Stimulated activated naive CD8-positive, alpha-beta T cell treated with anti-CD3 and anti-CD28 coated beads, Interleukin-15, Interleukin-2, amounts not matched to agents 100 ng/mL and 50 ng/mL, for 24 hours (primary cell): ENCODE results near the gene CRABP2.

Source experiments
- H3K27ac Mint-ChIP-seq: one replicate; pipeline ENCODE4 v1.8.0; 2021; ENCODE audit warnings: mild to moderate bottlenecking, mixed read lengths
- H3K27me3 Mint-ChIP-seq: one replicate; pipeline ENCODE4 v1.8.0; 2021; ENCODE audit warnings: mixed read lengths
- H3K36me3 Mint-ChIP-seq: one replicate; pipeline ENCODE4 v1.8.0; 2021; ENCODE audit warnings: low read depth, mixed read lengths
- H3K4me1 Mint-ChIP-seq: one replicate; pipeline ENCODE4 v1.8.0; 2021; ENCODE audit warnings: low read depth, mixed read lengths
- H3K4me3 Mint-ChIP-seq: one replicate; pipeline ENCODE4 v1.8.0; 2021; ENCODE audit warnings: mild to moderate bottlenecking, mixed read lengths
- H3K9me3 Mint-ChIP-seq: one replicate; pipeline ENCODE4 v1.8.0; 2021; ENCODE audit warnings: mixed read lengths

The CRABP2 gene

DNA sequence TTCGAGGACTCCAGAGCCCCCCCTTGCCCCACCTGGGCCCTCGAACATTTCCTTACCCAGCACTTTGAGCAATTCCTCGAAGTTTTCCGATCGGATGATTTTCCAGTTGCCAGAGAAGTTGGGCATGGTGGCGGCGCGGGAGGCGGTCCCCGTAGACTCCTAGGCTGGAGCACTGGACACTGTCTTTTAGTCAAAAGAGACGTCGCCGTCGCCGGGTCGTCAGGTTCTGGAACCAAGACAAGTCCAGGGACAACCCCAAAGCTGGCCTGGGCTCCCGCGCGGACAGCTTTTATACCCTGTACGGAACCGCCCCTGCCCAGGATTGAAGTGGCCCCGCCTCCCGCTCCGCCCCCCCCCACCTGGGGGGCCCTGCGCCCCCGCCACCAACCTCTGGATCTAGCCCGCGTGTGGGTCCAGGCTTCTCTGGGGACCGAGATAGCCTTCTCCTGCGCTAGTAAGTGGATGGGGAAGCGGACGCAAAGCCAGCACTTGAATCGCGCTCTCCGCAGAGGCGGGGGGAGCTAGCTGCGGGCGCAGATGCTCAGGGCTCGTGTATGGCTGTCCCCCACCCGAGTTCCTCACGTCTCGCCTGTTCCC, at the start of gene CRABP2:
CRABP2 (minus strand) TSS at position 263 of the 597 bp plus-strand sequence; CDS start at position 126, 137 bp downstream.
- peak within 1 kb of the TSS; percentile 55 for H3K27ac Mint-ChIP-seq
- H3K36me3 Mint-ChIP-seq, result no peaks in the 10 kb centered on the region
- peaks cover 29% of the 10 kb centered on the region for H3K27me3 Mint-ChIP-seq
- peaks cover 27% of the 10 kb centered on the region for H3K4me1 Mint-ChIP-seq
- peak within 1 kb of the TSS; percentile 78 for H3K4me3 Mint-ChIP-seq
- no peaks in the 10 kb centered on the region for H3K9me3 Mint-ChIP-seq

DNA sequence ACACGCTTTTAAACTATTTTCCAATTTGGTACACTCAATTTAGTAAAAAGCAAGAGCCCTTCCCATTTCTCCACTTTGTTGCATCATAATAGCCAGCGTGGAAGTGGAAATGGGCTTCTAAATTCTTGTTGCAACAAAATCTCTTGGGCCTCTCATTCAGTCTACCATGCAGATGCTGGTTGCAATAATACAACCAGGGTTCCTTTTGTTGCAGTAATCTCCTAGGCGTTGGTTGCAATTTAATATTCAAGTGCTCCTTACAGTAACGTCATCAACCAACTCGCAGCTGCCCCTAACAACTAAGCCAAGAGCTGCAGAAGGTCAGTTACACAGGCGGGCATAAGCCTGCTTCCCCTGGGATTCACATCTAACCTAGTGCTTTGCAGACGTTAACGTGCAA, 48.8 kb upstream of the CRABP2 start:
- H3K36me3 Mint-ChIP-seq, result peaks cover 14% of the 10 kb centered on the region
- H3K9me3 Mint-ChIP-seq, result no peaks in the 10 kb centered on the region
- no peak overlapping the region for H3K4me3 Mint-ChIP-seq
- no peak overlapping the region for H3K27ac Mint-ChIP-seq
- peaks cover 20% of the 10 kb centered on the region for H3K4me1 Mint-ChIP-seq
- H3K27me3 Mint-ChIP-seq, result no peaks in the 10 kb centered on the region

DNA sequence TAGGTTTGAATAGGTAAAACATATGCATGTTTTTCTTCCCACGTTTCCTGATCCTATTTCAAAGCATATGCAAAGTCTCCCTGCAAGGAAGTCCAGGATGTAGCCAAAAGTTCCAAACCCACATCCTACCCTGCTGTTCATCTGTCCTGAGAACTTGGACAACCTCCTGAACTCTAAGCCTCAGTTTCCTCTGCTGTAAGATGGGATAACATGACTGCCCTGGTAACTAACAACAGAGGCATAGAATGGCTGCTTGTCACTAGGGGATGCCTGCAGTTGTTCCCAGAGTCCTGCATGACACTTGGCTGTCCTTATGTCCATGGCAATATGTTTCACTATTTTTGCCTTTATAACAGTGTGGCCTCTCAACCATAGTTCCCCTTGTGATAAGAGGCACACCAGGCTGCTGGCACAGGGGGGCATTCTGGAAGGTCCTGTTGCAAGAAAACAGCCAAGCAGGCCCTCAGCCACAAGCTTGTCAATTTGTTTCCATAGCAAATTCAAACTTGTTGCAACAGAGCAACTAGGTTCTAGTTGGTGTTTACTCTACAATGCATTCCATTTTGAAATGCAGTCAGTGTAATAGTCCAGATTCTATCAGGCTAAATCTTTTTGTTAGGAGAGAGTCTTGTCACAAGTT, 47.6 kb upstream of the CRABP2 start:
- peak overlapping the region; percentile 94 for H3K27ac Mint-ChIP-seq
- H3K9me3 Mint-ChIP-seq, result no peaks in the 10 kb centered on the region
- H3K36me3 Mint-ChIP-seq, result peaks cover 26% of the 10 kb centered on the region
- H3K4me1 Mint-ChIP-seq, result peaks cover 33% of the 10 kb centered on the region
- peak overlapping the region; percentile 97 for H3K4me3 Mint-ChIP-seq
- no peaks in the 10 kb centered on the region for H3K27me3 Mint-ChIP-seq

DNA sequence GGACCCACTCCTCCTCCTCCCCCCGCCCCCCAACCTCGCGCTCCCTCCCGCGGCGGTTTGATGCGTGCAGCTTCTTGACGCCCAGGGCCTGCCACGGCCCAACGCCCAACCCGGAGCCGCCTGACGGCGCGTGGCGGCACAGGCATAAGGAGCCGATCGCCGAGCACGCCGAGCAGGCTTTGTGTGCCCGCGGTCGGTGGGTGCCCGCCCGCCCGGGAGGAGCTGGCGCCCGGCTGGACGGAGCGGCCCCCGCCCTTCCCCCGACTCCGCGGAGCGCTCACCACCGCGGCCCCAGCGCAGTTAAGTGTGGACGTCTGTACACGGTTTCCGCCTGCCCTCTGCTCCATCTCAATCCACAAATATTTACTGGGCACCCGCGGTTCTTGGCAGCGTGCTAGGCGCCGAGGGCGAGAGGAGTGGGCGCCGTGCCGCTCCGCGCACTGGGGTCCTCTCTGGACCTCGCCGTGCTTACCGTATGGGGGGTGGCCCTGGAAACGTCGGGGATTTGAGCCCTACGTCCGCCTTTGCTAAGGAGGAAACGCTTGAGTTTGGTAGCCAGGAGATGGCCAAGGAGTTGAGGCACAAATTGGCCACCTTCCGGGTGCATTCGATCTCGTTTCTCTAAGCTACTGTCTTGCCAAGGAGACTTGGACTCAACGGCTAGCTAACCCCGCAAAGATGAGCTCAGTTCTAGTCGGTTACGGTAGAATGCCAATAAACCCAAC, 46.5 kb upstream of the CRABP2 start:
- Mint-ChIP-seq H3K36me3 (peaks cover 32% of the 10 kb centered on the region), H3K4me1 (peaks cover 42% of the 10 kb centered on the region), H3K27ac (peak overlapping the region; percentile 94), H3K4me3 (peak overlapping the region; percentile 97), H3K9me3 (no peaks in the 10 kb centered on the region), H3K27me3 (no peaks in the 10 kb centered on the region)

DNA sequence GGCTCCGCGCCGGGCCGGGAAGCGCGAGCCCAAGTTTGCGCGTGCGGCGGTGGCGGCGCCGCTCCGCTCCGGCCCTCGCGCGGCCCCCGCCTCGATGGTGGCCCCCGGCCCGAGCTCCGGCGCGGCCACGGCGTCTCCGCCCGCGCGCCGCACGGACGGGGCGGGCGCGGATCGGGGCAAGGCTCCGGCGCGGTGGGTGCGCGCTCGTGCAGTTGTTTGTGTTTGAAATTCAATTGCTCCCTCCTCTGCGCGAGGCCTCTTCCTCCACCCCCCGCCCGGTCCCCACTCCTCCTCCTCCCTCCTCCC, 46.0 kb upstream of the CRABP2 start, which contains the start of gene HDGF:
HDGF (minus strand) TSS at position 225 of the 306 bp plus-strand sequence. CDS start 246 bp downstream, outside the sequence.
- Mint-ChIP-seq H3K36me3 (peaks cover 32% of the 10 kb centered on the region), H3K4me1 (peaks cover 48% of the 10 kb centered on the region)

DNA sequence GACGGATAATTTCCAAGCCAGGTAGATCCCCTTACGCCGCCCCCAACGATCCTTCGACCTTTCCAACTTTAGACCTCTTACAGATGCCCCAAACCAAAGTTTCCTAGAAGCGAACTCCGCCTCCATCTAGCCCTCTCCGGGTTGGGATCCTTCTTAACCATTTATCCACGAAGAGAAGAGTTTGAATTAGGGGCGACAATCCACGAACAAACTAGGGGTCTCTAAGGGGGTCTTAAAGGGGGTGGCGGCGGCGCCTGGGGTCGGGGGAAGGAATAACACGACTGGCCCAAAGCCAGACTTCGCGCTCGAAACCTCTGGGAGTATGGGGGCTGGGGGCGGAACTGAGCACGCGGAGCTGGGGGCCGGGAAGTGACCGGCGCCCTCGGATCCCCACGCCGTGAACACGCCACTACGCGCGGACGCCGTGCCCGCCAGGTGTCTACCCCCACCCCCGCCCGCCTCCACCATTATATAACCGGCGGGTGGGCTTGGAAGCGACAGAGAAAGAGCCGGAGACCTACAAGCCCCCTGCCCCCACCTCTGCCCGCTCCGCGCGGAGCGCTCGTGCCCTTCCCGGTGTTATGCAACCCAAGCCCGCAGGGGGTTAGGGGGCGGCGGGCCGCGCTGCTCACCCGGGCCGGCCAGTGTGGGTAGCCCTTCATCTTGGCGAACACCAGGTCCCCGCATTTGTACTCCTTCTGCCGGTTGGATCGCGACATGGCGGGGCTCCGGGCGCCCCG, 45.5 kb upstream of the CRABP2 start:
- Mint-ChIP-seq H3K27me3 (no peaks in the 10 kb centered on the region), H3K4me3 (peak overlapping the region; percentile 97), H3K36me3 (peaks cover 36% of the 10 kb centered on the region), H3K27ac (peak overlapping the region; percentile 97), H3K9me3 (no peaks in the 10 kb centered on the region), H3K4me1 (peaks cover 53% of the 10 kb centered on the region)

More for the DNA sequence above, 46.0 kb upstream of the CRABP2 start, which contains the start of gene HDGF:
- peak within 1 kb of the TSS; percentile 97 for H3K4me3 Mint-ChIP-seq
- no peaks in the 10 kb centered on the region for H3K27me3 Mint-ChIP-seq
- peak within 1 kb of the TSS; percentile 97 for H3K27ac Mint-ChIP-seq
- H3K9me3 Mint-ChIP-seq, result no peaks in the 10 kb centered on the region

DNA sequence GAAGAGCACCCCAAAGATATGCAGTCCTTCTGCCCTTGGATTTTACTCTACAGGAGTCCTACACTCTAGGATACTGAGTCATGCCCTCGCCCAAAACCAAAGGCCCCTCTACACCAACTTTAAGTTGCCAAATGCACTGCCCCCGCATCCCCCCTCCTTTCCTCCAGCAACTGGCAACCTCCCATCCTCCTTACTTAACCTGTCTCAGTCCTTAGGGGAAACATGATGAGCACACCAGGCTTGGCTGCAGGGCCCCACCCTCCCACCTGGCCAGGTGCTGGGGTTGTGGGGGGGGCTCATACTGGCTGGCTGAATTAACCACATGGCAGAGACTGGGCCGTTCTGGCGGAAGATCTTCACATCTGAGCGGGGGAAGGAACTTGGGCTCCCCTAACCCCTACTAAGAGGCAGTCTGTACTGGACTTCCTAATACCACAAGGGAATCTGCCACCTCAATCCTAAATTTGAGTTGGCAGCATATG, 44.8 kb upstream of the CRABP2 start:
- Mint-ChIP-seq H3K9me3 (no peaks in the 10 kb centered on the region), H3K36me3 (peaks cover 42% of the 10 kb centered on the region), H3K27ac (peak overlapping the region; percentile 97), H3K4me1 (peaks cover 59% of the 10 kb centered on the region), H3K27me3 (no peaks in the 10 kb centered on the region), H3K4me3 (peak overlapping the region; percentile 97)

DNA sequence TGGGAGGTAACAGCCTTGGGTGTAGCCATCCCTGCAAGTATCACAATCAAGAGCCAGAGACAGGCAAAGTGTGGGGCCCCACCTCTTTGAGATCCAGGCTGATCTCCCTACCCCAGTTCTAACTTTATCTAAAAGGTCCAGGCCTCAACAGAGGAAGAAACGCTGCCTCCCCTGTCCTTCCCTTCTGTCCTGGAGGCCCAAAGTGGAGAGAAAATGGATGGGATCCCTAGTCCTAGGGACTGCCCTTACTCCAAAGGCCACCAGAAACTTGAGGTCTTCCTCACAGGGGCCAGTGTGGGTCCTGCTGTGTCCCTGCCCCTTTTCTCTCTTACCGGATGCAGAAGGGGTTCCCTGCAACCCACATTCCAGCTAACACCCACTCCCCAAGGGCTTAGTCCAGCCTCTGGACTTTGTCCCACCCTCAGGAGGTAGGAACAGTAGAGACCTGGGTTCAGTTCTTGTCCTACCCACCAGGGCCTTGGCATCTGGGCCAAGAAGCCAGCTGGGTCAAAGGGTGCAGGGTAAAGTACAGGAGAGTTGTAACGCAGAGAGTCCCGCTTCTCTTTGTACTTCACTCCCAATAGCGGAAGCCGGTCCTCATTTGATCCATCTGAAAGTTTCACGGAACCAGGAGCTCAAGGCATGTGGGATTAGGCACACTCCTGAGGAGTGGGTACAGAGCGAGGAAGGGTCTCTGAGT, 44.2 kb upstream of the CRABP2 start:
- H3K4me1 Mint-ChIP-seq, result peaks cover 62% of the 10 kb centered on the region
- no peaks in the 10 kb centered on the region for H3K9me3 Mint-ChIP-seq
- H3K27me3 Mint-ChIP-seq, result no peaks in the 10 kb centered on the region
- peaks cover 45% of the 10 kb centered on the region for H3K36me3 Mint-ChIP-seq
- peak overlapping the region; percentile 97 for H3K4me3 Mint-ChIP-seq
- H3K27ac Mint-ChIP-seq, result peak overlapping the region; percentile 97

DNA sequence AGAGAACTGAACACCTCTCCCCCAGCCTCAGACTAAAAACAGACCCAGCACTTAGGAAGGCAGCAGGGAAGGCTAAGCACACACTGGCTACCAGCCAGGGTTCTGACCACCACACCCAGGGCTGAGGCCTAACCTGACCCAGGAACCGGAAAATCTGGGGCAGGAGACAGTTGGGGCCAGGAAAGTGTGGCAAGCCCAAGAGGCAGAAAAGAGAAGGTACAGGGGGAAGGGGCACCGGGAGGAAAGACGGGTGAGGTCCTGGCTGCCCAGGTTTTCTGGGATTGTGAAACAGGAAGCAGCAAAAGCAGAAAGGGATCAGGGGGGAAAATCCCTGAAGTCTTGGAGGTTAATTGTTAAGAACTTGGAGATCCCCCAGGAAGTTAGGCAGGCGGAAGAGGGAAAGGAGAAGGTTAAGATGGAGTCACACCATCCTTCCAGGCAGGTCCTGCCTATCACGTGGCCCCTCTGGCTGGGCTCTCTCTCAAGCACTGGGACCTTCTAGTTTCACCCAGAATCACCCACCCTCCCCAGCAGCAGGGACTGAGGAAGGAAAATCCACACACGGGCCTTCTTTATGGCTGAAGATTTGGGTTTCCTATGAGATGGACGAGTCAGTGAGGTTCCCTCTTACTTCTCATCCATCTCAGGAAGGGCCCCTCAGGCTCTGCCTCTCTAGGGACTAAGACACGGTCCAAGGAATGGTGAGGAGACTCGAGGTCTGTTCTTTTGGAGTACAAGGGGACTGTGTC, 43.5 kb upstream of the CRABP2 start:
- H3K36me3 Mint-ChIP-seq, result peaks cover 49% of the 10 kb centered on the region
- no peaks in the 10 kb centered on the region for H3K9me3 Mint-ChIP-seq
- H3K4me3 Mint-ChIP-seq, result peak overlapping the region; percentile 97
- peaks cover 66% of the 10 kb centered on the region for H3K4me1 Mint-ChIP-seq
- H3K27me3 Mint-ChIP-seq, result no peaks in the 10 kb centered on the region
- peak overlapping the region; percentile 97 for H3K27ac Mint-ChIP-seq

DNA sequence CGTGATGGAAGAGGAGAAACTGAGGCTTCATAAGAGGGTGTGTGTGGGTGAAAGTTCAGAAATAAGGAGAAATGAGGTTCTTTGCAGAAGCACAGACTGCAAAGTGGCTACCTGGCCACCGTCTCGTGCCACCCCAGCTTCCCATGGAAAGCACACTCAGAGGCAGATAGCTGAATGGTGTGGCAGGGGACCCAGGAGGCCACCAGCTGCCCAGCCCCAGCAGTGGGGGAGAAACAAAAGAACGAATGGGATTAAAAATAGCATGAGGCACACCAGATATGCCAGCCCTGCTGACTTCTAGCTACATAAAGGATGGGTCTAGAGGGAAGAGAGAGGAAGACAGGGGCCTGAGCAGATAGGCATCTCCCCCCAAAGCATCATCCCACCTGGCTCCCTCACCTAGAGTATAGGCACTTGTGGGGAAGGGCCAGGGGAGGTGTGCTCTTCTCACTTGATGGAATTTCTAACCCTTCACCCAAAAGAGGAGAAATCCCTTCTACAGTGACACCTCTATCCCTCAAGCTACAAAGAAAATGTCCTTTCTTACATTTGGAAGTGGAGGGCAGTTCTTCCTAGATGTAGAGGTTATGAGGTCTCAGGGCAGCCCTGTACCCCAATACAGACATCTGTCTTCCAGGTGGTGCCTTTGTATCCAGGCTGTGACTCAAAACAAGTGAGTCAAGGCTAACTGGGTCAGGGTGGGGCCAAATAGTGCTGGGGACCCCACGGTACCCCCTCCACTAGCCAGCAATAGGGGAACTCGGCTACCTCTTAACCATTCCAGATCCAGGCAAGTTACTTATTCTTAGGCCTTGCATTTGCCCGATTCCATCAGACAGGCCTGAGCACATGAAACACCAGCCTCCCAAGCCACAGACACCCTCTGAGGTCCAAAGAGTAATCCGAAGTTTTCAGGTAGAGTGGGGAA, 42.6 kb upstream of the CRABP2 start:
- Mint-ChIP-seq H3K27ac (peak overlapping the region; percentile 97), H3K9me3 (no peaks in the 10 kb centered on the region), H3K4me1 (peaks cover 63% of the 10 kb centered on the region), H3K4me3 (peak overlapping the region; percentile 97), H3K36me3 (peaks cover 54% of the 10 kb centered on the region), H3K27me3 (no peaks in the 10 kb centered on the region)

DNA sequence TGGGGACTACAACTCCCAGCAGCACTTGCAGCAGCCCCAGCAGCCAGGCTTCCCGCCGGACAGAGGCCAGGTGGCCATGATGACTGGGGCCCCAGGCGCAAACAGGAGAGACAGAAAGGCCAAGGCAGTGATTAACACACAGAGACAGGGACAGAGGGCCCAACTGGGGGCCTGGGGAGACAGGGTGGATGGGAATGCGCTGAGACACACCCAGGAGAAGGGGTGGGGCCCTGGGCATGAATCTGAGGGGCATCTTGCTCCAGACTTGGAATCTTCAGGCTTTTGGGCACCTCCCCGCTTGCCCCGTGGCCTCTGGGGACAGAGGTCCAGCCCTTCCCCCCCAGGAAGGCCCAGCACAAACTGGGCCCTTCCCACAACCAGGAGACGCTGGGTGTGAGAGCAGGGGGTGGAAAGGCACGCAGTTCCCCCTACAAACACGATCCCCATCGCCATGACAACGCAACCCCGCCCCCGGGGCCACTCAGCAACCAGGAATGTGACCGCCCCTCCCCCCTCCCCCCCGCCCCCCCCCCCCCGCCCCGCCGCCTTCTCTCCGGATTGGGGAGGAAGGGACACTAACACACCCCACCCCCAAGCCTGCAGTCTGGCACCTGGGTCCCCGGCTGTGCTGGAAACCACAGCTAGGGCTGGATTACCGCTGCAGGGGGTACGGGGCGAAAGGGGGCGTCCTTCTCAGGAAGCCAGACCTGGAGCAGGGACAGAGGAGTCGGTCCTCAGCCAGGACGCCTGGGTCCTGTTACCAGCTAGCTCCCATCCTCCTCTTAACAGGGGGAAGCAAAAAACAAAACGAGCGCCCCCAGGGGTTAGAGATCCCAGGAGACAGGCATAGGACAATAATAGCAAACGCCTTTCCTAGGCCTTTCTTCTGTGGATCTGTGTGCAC, 41.6 kb upstream of the CRABP2 start:
- Mint-ChIP-seq H3K27me3 (no peaks in the 10 kb centered on the region), H3K27ac (peak overlapping the region; percentile 97), H3K9me3 (no peaks in the 10 kb centered on the region), H3K4me3 (peak overlapping the region; percentile 97), H3K36me3 (peaks cover 63% of the 10 kb centered on the region), H3K4me1 (peaks cover 65% of the 10 kb centered on the region)

DNA sequence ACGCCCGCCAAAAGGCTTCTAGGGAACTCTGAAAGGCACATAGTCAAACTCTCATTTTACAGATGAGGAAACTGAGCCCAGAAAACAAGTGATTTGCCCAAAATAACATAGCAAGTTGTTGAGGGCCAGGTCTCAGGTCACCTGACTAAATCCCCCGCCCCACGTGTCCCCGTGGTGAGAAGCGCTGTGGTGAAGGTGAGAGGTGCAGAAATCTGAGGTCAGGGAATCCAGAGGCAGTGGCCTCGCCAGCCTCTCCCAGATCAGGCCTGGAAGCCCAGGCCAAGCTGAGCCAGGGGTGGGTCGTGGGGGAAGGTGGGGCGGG, 41.0 kb upstream of the CRABP2 start:
- H3K27ac Mint-ChIP-seq, result peak overlapping the region; percentile 95
- no peaks in the 10 kb centered on the region for H3K27me3 Mint-ChIP-seq
- peaks cover 71% of the 10 kb centered on the region for H3K4me1 Mint-ChIP-seq
- peaks cover 69% of the 10 kb centered on the region for H3K36me3 Mint-ChIP-seq
- no peaks in the 10 kb centered on the region for H3K9me3 Mint-ChIP-seq
- H3K4me3 Mint-ChIP-seq, result peak overlapping the region; percentile 81
